GM12872 (cell line): ENCODE results near the gene PSMC3IP.
"Not testable (repeated sequence)": the region's sequence is repeated elsewhere in the genome, so short reads cannot be mapped to it uniquely, and the experiment has no call there.

Source experiments
- CTCF ChIP-seq: IDR thresholded peaks from 3 replicates; pipeline ENCODE4 v1.5.1; 2011; ENCODE audit warnings: low read depth, mild to moderate bottlenecking, low read length, moderate library complexity; ENCODE audit not compliant: insufficient read depth

The PSMC3IP gene

GRCh38 chr17:42553161-42553818 lies 24.2 kb downstream of the PSMC3IP start:
- no peak for TF ChIP-seq CTCF

- not testable (repeated sequence) for TF ChIP-seq CTCF
Measured at GRCh38 chr17:42552736-42553135, 24.8 kb downstream of the PSMC3IP start, which contains the start of gene HSD17B1. Gene HSD17B1 (plus strand): TSS chr17:42552923. CDS start chr17:42552934, 11 bp downstream.

- TF ChIP-seq CTCF: no peak
Measured at GRCh38 chr17:42548993-42549755, 28.4 kb downstream of the PSMC3IP start.

GRCh38 chr17:42548070-42548837 lies 29.3 kb downstream of the PSMC3IP start:
- peak; percentile 36; the same call in 1 of the 3 replicates for TF ChIP-seq CTCF

GRCh38 chr17:42547698-42548069 lies 29.8 kb downstream of the PSMC3IP start:
- no peak for TF ChIP-seq CTCF

- no peak for TF ChIP-seq CTCF
Measured at GRCh38 chr17:42547001-42547461, 30.5 kb downstream of the PSMC3IP start.

- TF ChIP-seq CTCF: no peak
Measured at GRCh38 chr17:42544874-42545283, 32.6 kb downstream of the PSMC3IP start.
